ENCODE data around the gene TPRA1.
A peak's percentile ranks its signal among the peaks of the same experiment; 100 is the strongest.

Gene TPRA1

DNA sequence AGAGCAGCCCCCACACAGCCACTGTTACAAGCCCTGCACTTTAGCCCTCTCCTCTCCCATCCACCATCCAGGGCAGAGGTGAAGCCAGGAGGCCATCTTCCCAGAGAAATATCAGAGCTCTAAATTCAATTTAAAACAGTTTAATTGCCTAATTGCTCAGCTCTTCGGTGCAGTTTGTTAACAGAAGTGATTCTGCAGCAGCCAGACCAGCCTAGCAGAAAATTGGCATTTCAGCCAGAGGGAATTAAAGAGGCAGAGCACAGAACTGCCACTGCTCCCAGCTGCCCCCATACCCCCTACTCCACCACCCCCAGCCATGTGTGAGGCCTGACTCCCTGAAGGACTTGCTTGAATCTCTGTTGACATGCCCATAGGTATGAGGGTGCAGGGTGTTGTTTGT is 38.5 kb downstream of the TPRA1 start:
- no peak for DNase-seq

GRCh38 chr3:127551178-127551577 is 39.4 kb downstream of the TPRA1 start:
- no peak for DNase-seq

DNA sequence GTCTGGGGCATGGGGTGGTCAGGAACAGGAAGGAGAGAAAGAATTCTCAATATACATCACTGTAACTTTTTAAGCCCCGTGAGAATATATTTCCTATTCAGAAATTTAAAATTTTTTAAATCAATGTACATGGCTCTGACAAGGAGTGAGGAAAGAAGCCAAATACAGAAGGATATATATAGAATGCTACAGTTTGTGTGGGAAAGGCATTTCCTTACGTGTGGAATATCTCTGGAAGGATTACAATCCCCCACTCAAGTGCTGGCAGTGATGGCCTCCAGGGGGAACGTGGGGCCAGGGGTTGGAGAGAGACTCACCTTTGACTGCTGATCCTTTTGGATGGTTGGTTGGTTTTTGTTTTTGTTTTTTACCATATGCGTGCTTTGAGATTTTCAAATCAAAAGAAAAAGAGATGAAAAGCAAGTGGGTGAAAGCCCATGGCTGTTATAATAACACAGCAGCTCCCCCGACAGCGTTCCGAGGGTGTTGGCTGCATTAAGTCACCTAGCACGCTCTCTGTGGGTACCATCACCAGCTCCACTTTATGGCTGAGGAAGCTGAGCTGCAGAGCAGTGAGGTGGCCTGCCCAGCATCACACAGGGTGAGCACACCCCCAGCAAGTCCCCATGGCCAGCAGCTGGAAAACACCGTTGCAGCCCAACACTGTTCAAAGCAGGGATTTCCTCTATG is 39.9 kb downstream of the TPRA1 start:
- DNase-seq: no peak

DNA sequence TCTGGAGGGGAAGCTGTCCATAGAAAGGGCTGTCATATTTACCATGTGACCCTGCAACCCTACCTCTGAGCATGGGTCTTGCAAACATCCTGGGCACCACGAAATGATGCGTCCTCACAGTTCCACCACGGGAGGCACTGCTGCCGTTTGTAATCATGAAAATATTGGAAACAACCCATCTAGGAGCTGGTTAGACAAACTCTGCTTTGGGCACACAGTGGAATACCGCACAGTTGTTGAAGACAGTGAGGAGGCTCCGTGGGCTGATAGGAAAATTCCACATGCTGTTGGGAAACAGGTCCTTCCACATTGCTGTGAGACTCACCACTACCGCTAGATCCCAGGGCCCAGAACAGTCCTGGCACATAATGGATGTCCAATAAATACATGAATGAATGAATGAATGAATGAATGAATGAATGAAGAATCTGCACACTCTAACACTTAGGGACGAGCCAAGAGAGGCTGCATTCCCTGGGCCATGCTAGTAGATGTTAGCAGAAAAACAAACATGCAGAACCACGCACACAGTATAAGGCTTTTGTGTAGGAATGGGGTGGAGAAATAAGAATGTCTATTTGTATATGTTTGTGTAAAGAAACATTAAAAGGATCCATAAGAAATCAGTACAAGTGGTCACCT is 40.6 kb downstream of the TPRA1 start:
- no peak for DNase-seq

DNA sequence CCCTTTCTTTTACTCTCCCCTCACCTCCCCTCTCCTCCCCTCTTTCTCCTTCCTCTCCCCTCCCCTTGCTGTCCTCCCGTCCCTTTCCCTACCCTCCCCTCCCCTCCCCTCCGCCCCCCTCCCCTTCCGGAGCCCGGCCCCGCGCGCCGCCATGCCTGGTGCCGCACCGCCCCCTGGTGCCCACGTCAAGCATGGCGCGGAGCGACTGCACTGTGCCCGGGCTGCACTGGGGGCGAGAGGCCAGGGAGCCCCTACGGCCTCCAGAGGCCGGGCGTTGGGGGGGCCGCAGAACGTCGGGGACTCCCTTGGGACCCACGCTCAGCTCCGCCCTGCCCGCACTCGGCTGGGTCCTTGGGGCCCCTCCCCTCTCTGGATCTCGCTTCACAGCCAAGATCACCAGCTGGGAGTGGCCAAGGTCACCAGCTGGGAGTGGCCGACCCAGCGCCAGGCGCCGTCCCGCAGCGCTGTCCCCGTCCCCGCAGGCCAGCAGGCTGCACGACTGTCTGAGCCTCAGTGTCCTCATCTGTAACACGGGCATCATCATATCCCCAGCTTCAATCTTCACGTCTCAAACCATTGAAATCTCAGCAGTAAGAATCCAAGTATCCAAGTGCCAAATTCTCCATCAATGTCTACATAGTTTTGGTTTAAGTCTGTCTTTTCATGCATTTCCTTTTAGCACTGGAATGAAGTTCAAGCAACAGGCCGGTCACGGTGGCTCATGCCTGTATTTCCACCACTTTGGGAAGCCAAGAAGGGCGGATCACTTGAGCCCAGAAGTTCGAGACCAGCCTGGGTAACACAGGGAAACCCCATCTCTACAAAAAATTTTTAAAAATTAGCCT is 42.5 kb downstream of the TPRA1 start:
- DNase-seq: peak; percentile 83 to 84

- peak in 1 of 2 experiments; percentile 12 for DNase-seq
These were observed 43.4 kb downstream of the TPRA1 start for GRCh38 chr3:127546970-127547733.

- DNase-seq: no peak
These were observed 44.0 kb downstream of the TPRA1 start for GRCh38 chr3:127546554-127546953.

GRCh38 chr3:127545711-127546457 is 44.6 kb downstream of the TPRA1 start:
- DNase-seq: no peak

DNA sequence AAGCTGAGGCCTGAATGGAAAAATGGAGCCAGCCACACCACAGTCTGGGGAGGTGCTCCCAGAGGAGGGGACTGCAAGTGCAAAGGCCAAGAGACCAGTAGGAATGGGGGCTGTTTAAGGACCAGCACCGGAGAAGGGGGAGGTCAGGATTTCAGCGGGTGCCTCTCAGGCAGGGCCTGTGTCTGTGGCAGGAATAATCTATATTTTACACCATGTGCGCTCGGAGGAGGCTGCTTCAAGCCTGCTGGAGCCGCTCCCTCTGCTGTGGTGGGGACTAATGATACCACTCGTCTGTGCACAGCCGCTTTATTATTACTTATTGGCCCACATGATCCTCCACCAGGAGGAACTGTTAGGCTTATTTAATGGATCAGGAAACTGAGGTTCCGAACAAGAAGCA is 45.3 kb downstream of the TPRA1 start:
- no peak for DNase-seq

- no peak for DNase-seq
These were observed 45.7 kb downstream of the TPRA1 start for GRCh38 chr3:127544803-127545201.

GRCh38 chr3:127544192-127544802 is 46.2 kb downstream of the TPRA1 start:
- peak; percentile 74 to 80 for DNase-seq

GRCh38 chr3:127543441-127543840 is 47.1 kb downstream of the TPRA1 start:
- no peak for DNase-seq

- DNase-seq: no peak
These were observed 48.0 kb downstream of the TPRA1 start for GRCh38 chr3:127542441-127542952.

GRCh38 chr3:127541320-127541719 is 49.2 kb downstream of the TPRA1 start:
- DNase-seq: no peak

DNA sequence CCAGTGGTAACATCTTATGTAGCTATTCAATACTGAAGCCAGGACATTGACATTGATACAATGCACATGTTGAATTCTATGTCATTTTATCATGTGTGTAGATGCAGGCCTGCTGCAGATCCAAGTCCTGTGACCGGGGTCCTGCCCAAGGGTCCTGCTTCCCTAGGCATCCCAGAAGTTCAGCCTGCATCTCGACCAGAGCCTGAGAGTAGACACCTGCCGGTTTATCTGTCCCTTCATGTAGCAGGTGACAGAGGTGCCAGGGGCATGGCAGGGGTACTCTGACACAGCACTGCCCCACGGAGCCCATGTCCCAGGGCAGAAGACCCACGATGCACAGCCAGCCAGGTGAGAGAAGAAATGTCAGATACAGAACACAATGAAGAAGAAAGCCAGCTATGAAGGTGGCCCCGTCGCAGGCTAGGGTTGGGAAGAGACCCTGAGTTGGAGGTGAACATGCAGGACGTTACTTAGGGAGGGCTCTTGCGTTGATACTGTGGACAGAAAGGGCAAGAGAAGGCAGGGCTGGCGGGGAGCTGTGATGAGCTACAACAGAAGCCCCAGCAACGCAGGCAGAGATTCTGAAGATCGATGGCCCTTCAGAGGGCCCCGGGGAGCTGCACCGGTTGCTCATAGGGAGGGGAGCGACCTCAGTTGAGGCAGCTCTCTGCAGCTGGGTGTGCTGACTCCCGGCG is 51.0 kb downstream of the TPRA1 start:
- DNase-seq: no peak

GRCh38 chr3:127538569-127538968 is 52.0 kb downstream of the TPRA1 start:
- DNase-seq: no peak

DNA sequence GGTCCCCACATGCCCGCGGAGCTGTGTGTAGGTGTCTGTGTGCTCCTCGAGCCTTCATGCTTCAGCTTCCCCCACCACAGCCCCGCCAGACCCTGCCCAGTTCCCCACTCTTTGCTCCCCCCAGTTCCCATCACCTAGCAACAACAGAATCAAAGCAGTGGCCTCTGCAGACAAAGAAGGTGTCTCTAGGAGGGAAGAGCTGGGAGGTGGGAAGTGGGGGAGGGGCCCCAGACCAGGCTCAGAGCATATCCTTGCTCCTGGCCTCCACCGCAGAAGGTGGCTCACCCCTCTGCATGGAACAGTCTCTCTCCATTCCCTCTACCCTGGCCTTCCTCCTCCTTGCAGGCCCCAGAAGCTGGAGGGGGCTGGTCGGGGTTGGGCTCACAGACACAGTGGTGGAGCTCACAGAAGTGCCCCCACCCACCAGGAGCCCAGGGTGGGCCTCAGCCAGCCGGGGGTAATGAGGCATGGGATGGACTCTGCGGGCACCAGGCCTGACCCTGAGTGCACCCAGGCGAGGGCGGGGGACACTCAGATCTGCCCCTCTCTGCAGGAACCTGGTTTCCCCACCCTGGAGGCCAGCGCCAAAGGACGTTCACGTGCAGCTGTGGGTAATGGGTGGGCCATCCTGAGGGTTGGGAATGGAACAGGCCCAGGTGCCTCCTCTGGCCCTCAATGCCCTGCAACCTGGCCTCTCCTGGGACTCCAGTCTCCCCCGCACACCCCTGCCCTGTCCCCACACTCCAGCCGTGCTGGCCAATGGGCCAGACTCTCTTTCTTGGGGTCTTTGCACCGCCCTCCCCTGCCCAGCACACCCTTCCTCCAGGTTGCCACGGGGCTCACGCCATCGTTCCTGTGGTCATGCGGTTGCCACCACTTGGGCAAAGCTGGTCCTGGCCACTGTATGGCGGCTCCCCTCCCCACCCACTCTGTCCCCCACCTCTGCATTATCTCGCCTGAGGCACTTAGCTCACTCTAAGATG is 53.4 kb downstream of the TPRA1 start:
- no peak for DNase-seq

- no peak for DNase-seq
These were observed 54.4 kb downstream of the TPRA1 start for GRCh38 chr3:127535901-127536829.
